Measurements from ENCODE around the gene TGFB1I1.
"Not testable (repeated sequence)": the region's sequence is repeated elsewhere in the genome, so short reads cannot be mapped to it uniquely, and the experiment has no call there.

The TGFB1I1 gene

DNA sequence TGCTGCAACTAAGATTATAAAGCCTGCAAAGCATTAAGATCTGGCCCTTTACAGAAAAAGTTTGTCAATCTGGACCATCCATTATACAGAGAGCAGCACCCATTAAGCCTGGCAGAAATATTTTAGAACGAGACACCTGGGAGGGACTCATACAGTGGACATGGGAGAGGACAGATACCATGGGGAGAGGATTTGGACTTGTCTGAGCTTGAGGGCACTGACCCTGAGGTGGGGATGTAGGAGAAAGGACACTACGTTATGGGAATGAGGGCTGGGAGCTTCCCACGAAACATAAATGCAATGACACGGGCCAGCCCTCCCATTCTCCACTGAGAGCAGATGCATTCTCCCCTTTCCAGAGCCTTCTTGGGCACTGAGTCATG, 30.0 kb downstream of the TGFB1I1 start:
- Histone ChIP-seq H3K27me3 (replicated peaks; ENCODE audit: control insufficient read depth, insufficient read depth, low read length) (no peaks in the 10 kb centered on the region), H3K36me3 (ENCODE audit: control insufficient read depth, insufficient read depth, low read length) (peaks cover 11% of the 10 kb centered on the region), H3K4me3 (replicated peaks; ENCODE audit: low read depth, low read length) (no peak overlapping the region)
- no peak for DNase-seq (ENCODE audit: extremely low read depth, insufficient read length)
- TF ChIP-seq, protein P1, sequence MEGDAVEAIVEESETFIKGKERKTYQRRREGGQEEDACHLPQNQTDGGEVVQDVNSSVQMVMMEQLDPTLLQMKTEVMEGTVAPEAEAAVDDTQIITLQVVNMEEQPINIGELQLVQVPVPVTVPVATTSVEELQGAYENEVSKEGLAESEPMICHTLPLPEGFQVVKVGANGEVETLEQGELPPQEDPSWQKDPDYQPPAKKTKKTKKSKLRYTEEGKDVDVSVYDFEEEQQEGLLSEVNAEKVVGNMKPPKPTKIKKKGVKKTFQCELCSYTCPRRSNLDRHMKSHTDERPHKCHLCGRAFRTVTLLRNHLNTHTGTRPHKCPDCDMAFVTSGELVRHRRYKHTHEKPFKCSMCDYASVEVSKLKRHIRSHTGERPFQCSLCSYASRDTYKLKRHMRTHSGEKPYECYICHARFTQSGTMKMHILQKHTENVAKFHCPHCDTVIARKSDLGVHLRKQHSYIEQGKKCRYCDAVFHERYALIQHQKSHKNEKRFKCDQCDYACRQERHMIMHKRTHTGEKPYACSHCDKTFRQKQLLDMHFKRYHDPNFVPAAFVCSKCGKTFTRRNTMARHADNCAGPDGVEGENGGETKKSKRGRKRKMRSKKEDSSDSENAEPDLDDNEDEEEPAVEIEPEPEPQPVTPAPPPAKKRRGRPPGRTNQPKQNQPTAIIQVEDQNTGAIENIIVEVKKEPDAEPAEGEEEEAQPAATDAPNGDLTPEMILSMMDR (IDR thresholded peaks at IDR 0.05; ENCODE audit: insufficient read depth, low read length, poor library complexity, severe bottlenecking), result no peak

DNA sequence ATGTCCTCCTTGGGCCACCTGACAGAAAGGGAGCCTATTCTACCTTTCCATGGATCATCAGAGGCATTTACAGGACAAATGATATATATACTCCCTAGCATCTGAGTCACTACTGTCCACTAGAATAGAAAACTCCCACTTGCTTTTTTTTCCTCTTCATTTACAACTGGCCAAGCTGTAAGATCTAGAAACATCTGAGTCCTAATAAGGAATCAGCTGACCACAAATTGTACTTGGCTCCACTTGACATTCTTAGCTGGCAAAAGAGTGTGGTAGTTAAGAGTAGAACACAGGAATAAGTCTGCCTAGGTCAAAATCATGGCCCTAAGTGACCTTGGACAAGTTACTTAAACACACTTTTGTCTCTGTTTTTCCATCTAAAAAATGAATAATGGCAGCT, 31.0 kb downstream of the TGFB1I1 start:
- Histone ChIP-seq H3K27me3 (replicated peaks; ENCODE audit: control insufficient read depth, insufficient read depth, low read length) (no peaks in the 10 kb centered on the region), H3K4me3 (replicated peaks; ENCODE audit: low read depth, low read length) (no peak overlapping the region), H3K36me3 (ENCODE audit: control insufficient read depth, insufficient read depth, low read length) (peaks cover 9% of the 10 kb centered on the region)
- DNase-seq (ENCODE audit: extremely low read depth, insufficient read length), result no peak
- TF ChIP-seq, protein P1 (IDR thresholded peaks at IDR 0.05; ENCODE audit: insufficient read depth, low read length, poor library complexity, severe bottlenecking), result no peak

DNA sequence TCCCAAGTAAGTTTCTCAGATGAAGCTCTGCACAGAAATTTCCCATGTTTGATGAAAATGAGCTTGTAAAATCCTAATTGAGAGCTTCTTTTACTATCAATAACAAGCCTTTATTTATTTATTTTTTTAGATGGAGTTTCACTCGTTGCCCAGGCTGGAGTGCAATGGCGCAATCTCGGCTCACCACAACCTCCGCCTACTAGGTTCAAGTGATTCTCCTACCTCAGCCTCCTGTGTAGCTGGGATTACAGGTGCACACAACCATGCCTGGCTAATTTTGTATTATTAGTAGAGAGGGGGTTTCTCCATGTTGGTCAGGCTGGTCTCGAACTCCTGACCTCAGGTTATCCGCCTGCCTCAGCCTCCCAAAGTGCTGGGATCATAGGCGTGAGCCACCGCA, 31.6 kb downstream of the TGFB1I1 start:
- not testable (repeated sequence) for DNase-seq (ENCODE audit: extremely low read depth, insufficient read length); H3K36me3 ChIP-seq (ENCODE audit: control insufficient read depth, insufficient read depth, low read length)

DNA sequence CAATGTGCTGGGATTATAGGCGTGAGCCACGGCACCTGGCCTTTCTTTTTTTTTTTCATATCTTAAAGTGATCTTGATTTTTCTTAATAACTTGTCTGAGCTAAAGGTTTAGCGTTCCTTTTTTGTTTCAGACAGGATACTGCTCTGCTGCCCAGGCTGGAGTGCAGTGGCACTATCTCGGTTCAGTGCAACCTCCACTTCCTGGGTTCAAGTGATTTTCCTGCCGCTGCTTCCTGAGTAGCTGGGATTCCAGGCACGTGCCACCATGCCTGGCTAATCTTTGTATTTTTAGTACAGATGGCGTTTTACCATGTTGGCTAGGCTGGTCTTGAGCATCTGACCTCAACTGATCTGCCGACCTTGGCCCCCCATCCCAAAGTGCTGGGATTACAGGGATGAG, 32.2 kb downstream of the TGFB1I1 start:
- peaks cover 6% of the 10 kb centered on the region for H3K36me3 ChIP-seq (ENCODE audit: control insufficient read depth, insufficient read depth, low read length)
- TF ChIP-seq, protein P1 (IDR thresholded peaks at IDR 0.05; ENCODE audit: insufficient read depth, low read length, poor library complexity, severe bottlenecking), result no peak
- DNase-seq (ENCODE audit: extremely low read depth, insufficient read length), result no peak
- H3K27me3 ChIP-seq (replicated peaks; ENCODE audit: control insufficient read depth, insufficient read depth, low read length), result no peaks in the 10 kb centered on the region
- no peak overlapping the region for H3K4me3 ChIP-seq (replicated peaks; ENCODE audit: low read depth, low read length)

More for the DNA sequence above, 31.6 kb downstream of the TGFB1I1 start:
- H3K27me3 ChIP-seq (replicated peaks; ENCODE audit: control insufficient read depth, insufficient read depth, low read length); H3K4me3 ChIP-seq (replicated peaks; ENCODE audit: low read depth, low read length): not testable (repeated sequence)

DNA sequence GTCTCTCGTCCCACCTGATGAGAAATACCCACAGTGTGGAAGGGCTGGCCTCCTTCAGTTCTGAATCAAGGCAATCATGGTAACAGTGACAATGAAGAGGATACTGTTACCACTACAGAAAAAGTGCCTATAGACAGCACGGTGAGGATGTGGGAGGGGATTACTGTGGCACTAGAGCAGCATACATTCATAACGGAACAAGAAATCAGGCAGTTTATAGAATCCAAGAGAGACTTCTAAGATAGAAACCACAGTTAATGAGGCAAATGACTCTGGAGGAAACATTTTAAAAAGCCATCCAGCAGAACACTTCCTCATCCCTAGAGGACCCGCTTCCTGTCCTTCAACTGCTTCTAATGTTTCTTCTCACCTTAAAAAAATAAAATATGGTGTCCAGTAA, 33.5 kb downstream of the TGFB1I1 start:
- peaks cover 1% of the 10 kb centered on the region for H3K36me3 ChIP-seq (ENCODE audit: control insufficient read depth, insufficient read depth, low read length)
- DNase-seq (ENCODE audit: extremely low read depth, insufficient read length), result peak; percentile 53
- H3K4me3 ChIP-seq (replicated peaks; ENCODE audit: low read depth, low read length), result no peak overlapping the region

DNA sequence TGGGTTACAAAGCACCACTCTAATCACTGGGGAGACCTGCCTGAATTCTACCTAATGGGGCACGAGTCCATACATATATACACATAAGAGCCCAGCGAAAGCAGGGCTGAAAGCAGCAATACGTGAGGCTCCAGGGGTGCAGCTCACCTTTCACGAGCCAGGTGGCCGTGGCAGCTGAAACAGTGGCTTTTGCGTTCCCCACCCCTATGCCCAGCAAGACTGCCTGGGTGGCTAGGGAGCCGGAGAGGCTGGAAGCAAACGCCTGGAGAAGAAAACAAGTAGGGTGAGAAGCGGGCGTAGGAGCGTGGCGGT, 35.6 kb downstream of the TGFB1I1 start:
- H3K27me3 ChIP-seq (replicated peaks; ENCODE audit: control insufficient read depth, insufficient read depth, low read length), result no peaks in the 10 kb centered on the region
- TF ChIP-seq, protein P1 (IDR thresholded peaks at IDR 0.05; ENCODE audit: insufficient read depth, low read length, poor library complexity, severe bottlenecking), result no peak
- H3K4me3 ChIP-seq (replicated peaks; ENCODE audit: low read depth, low read length), result peak overlapping the region; percentile 95
- H3K36me3 ChIP-seq (ENCODE audit: control insufficient read depth, insufficient read depth, low read length), result no peaks in the 10 kb centered on the region; the same call in 1 of the 2 replicates
- no peak for DNase-seq (ENCODE audit: extremely low read depth, insufficient read length)

More for the DNA sequence above, 33.5 kb downstream of the TGFB1I1 start:
- TF ChIP-seq, protein P1 (IDR thresholded peaks at IDR 0.05; ENCODE audit: insufficient read depth, low read length, poor library complexity, severe bottlenecking), result no peak
- no peaks in the 10 kb centered on the region for H3K27me3 ChIP-seq (replicated peaks; ENCODE audit: control insufficient read depth, insufficient read depth, low read length)

All from GM06990 (cell line).